Astrocyte (in vitro differentiated cells and primary cell): Measurements from ENCODE around the gene DMGDH. TPM values are rescaled to one million over a fixed set of nuclear protein-coding genes. Genes with fewer than 3 reads are reported as not detected.

Source experiments
- DNase-seq: peaks from one replicate; pipeline ENCODE4 v3.0.0-alpha.2; 2010; ENCODE audit warnings: low read depth
- FAIRE-seq: peaks from 2 replicates; lab custom pipeline; 2011; peaks lifted over from hg19 to GRCh38; lab: Jason Lieb, UNC
- H2AFZ ChIP-seq: 2 replicates; pipeline ENCODE4 v1.6.0; 2012; ENCODE audit warnings: low read depth, low read length, inconsistent platforms
- H3K27ac ChIP-seq: 2 replicates; pipeline ENCODE4 v1.5.1; 2011; ENCODE audit warnings: low read depth, low read length, inconsistent platforms
- H3K27me3 ChIP-seq: 2 replicates; pipeline ENCODE4 v1.6.0; 2011; ENCODE audit warnings: low read length, inconsistent platforms; ENCODE audit not compliant: insufficient read depth
- H3K36me3 ChIP-seq: 2 replicates; pipeline ENCODE4 v1.5.1; 2011; ENCODE audit warnings: low read length, inconsistent platforms; ENCODE audit not compliant: insufficient read depth
- H3K4me1 ChIP-seq: 2 replicates; pipeline ENCODE4 v1.5.1; 2011; ENCODE audit warnings: low read length, inconsistent platforms; ENCODE audit not compliant: insufficient read depth
- H3K4me2 ChIP-seq: 2 replicates; pipeline ENCODE4 v1.6.0; 2012; ENCODE audit warnings: low read length, inconsistent platforms
- H3K4me3 ChIP-seq: 2 replicates; pipeline ENCODE4 v1.5.1; 2011; ENCODE audit warnings: low read depth, mild to moderate bottlenecking, low read length, inconsistent platforms; ENCODE audit not compliant: insufficient read depth
- H3K79me2 ChIP-seq: 2 replicates; pipeline ENCODE4 v1.6.0; 2012; ENCODE audit warnings: mild to moderate bottlenecking, low read length, inconsistent platforms; ENCODE audit not compliant: insufficient read depth
- H3K9ac ChIP-seq: 2 replicates; pipeline ENCODE4 v1.6.0; 2012; ENCODE audit warnings: mild to moderate bottlenecking, low read length, inconsistent platforms
- H3K9me3 ChIP-seq: 2 replicates; pipeline ENCODE4 v1.5.1; 2012; ENCODE audit warnings: low read depth, mild to moderate bottlenecking, low read length, inconsistent platforms; ENCODE audit not compliant: insufficient read depth
- H4K20me1 ChIP-seq: 2 replicates; pipeline ENCODE4 v1.6.0; 2012; ENCODE audit warnings: low read length, inconsistent platforms; ENCODE audit not compliant: insufficient read depth
- H3K27ac Mint-ChIP-seq: one replicate; pipeline ENCODE4 v1.8.0; 2021; ENCODE audit warnings: mild to moderate bottlenecking, mixed read lengths; ENCODE audit not compliant: unreplicated experiment
- H3K27me3 Mint-ChIP-seq: one replicate; pipeline ENCODE4 v1.8.0; 2021; ENCODE audit warnings: low read depth, mixed read lengths; ENCODE audit not compliant: unreplicated experiment
- H3K36me3 Mint-ChIP-seq: one replicate; pipeline ENCODE4 v1.8.0; 2021; ENCODE audit warnings: low read depth, mixed read lengths; ENCODE audit not compliant: unreplicated experiment
- H3K4me1 Mint-ChIP-seq: one replicate; pipeline ENCODE4 v1.8.0; 2021; ENCODE audit warnings: low read depth, mixed read lengths; ENCODE audit not compliant: unreplicated experiment
- H3K4me3 Mint-ChIP-seq: one replicate; pipeline ENCODE4 v1.8.0; 2021; ENCODE audit warnings: mild to moderate bottlenecking, moderate library complexity, mixed read lengths; ENCODE audit not compliant: unreplicated experiment
- H3K9me3 Mint-ChIP-seq: one replicate; pipeline ENCODE4 v1.8.0; 2021; ENCODE audit warnings: mild to moderate bottlenecking, mixed read lengths; ENCODE audit not compliant: unreplicated experiment
- EZH2 ChIP-seq: IDR thresholded peaks from 2 replicates; pipeline ENCODE4 v1.6.1; 2012; ENCODE audit warnings: mild to moderate bottlenecking, low read length, inconsistent platforms; ENCODE audit not compliant: insufficient read depth
- total RNA-seq: library from RNA; stranded (reverse); gene quantifications from 2 replicates; pipeline ENCODE4 v1.2.1, GENCODE V29; 2021
- TF ChIP-seq, protein P1 (sequence below): IDR thresholded peaks from 2 replicates; pipeline ENCODE4 v1.5.1; 2011; ENCODE audit warnings: low read depth, mild to moderate bottlenecking, inconsistent platforms, low read length, moderate library complexity; ENCODE audit not compliant: insufficient read depth

The DMGDH gene
- total RNA-seq, 1 donor from 2014 or later = not detected

DNA sequence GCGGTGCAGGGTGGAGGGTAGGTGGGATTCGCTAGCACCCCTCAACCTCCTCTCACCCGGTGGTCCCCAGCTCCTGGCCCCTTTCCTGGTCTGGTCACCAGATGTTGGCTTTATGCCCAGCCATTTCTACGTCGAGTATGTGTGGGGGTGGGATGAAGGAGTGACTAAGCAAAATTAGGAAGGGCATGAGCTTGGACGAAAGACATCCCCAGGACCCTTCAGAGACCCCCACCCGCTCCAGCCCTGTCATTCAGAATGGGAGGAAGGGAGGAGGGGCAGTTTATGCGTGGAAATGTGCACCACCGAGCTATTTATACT, 835 bp upstream of the DMGDH start:
- H3K4me3 ChIP-seq = no peak overlapping the region

DNA sequence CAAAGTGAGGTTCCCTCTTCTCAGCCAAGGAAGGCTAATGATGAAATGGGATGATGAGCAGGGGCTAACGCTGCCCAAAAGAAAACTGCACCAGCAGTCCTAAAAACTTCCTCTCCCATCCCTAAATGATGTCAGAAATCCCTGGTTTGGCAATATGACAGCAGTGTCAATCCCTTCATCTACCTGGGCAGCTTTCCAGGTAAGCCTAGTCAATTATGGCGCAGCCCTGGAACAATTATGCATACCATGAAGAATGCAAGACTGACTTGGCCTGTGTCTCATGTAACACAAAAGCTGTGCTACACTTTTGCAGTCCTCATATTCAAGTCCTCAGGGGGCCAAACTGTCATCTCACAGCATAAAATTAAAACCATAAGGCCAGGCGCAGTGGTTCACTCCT, 7.0 kb downstream of the DMGDH start:
- Histone ChIP-seq H3K4me2 (no peak overlapping the region), H3K27ac (no peak overlapping the region), H4K20me1 (no peaks in the 10 kb centered on the region), H3K9me3 (no peaks in the 10 kb centered on the region), H3K4me3 (no peak overlapping the region), H2AFZ (no peak overlapping the region), H3K4me1 (no peaks in the 10 kb centered on the region), H3K79me2 (no peaks in the 10 kb centered on the region), H3K9ac (no peak overlapping the region), H3K36me3 (no peaks in the 10 kb centered on the region), H3K27me3 (no peaks in the 10 kb centered on the region)
- no peak for DNase-seq
- TF ChIP-seq EZH2 = no peak
- TF ChIP-seq, protein P1, sequence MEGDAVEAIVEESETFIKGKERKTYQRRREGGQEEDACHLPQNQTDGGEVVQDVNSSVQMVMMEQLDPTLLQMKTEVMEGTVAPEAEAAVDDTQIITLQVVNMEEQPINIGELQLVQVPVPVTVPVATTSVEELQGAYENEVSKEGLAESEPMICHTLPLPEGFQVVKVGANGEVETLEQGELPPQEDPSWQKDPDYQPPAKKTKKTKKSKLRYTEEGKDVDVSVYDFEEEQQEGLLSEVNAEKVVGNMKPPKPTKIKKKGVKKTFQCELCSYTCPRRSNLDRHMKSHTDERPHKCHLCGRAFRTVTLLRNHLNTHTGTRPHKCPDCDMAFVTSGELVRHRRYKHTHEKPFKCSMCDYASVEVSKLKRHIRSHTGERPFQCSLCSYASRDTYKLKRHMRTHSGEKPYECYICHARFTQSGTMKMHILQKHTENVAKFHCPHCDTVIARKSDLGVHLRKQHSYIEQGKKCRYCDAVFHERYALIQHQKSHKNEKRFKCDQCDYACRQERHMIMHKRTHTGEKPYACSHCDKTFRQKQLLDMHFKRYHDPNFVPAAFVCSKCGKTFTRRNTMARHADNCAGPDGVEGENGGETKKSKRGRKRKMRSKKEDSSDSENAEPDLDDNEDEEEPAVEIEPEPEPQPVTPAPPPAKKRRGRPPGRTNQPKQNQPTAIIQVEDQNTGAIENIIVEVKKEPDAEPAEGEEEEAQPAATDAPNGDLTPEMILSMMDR = no peak
- H3K9me3 Mint-ChIP-seq = no peaks in the 10 kb centered on the region
- H3K36me3 Mint-ChIP-seq = no peaks in the 10 kb centered on the region
- H3K27me3 Mint-ChIP-seq = no peaks in the 10 kb centered on the region
- no peaks in the 10 kb centered on the region for H3K4me1 Mint-ChIP-seq
- H3K4me3 Mint-ChIP-seq = no peak overlapping the region
- no peak for FAIRE-seq
- H3K27ac Mint-ChIP-seq = no peak overlapping the region

More for the DNA sequence above, 835 bp upstream of the DMGDH start:
- H3K9me3 ChIP-seq = peaks cover 6% of the 10 kb centered on the region
- H4K20me1 ChIP-seq = no peaks in the 10 kb centered on the region
- H3K36me3 ChIP-seq = no peaks in the 10 kb centered on the region
- H3K79me2 ChIP-seq = no peaks in the 10 kb centered on the region
- Mint-ChIP-seq H3K4me1 (peaks cover 8% of the 10 kb centered on the region), H3K9me3 (peaks cover 9% of the 10 kb centered on the region), H3K4me3 (no peak overlapping the region), H3K27ac (no peak overlapping the region), H3K36me3 (peaks cover 4% of the 10 kb centered on the region), H3K27me3 (no peaks in the 10 kb centered on the region)
- DNase-seq = peak; percentile 27
- H3K9ac ChIP-seq = no peak overlapping the region
- peak overlapping the region; percentile 80 for H3K4me2 ChIP-seq
- H3K27ac ChIP-seq = no peak overlapping the region
- no peak for TF ChIP-seq EZH2
- TF ChIP-seq, protein P1 = no peak
- peak overlapping the region; percentile 64 for H2AFZ ChIP-seq
- H3K4me1 ChIP-seq = peaks cover 9% of the 10 kb centered on the region
- FAIRE-seq = no peak
- H3K27me3 ChIP-seq = no peaks in the 10 kb centered on the region

DNA sequence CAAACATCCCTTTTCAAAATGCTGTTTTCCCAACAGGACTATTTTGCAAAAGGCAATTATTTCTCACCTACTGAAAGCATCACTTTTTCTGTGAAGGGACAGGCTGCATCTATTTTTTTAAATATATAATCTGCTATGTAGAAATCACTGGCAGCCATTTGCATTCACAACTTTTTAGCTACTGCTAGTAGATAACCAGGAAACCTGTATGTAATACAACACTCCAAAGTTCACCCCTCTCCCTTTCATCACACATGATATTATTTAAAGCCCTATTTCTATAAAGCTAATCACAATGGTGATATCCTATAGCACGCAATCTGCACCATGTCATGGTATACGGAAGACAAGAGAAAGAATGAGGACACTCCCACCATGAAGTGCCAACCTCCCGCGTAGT, 9.8 kb downstream of the DMGDH start:
- Mint-ChIP-seq H3K9me3 (no peaks in the 10 kb centered on the region), H3K27ac (no peak overlapping the region), H3K4me1 (no peaks in the 10 kb centered on the region), H3K27me3 (no peaks in the 10 kb centered on the region), H3K4me3 (no peak overlapping the region), H3K36me3 (no peaks in the 10 kb centered on the region)
- Histone ChIP-seq H3K9me3 (no peaks in the 10 kb centered on the region), H3K36me3 (no peaks in the 10 kb centered on the region), H3K9ac (no peak overlapping the region), H3K27me3 (no peaks in the 10 kb centered on the region), H3K4me2 (no peak overlapping the region), H3K27ac (no peak overlapping the region), H4K20me1 (no peaks in the 10 kb centered on the region), H3K4me3 (no peak overlapping the region), H3K79me2 (no peaks in the 10 kb centered on the region), H3K4me1 (no peaks in the 10 kb centered on the region), H2AFZ (no peak overlapping the region)
- TF ChIP-seq, protein P1 = no peak
- TF ChIP-seq EZH2 = no peak
- FAIRE-seq = no peak
- no peak for DNase-seq
